HL-60/S4 treated with retinoic acid at 250 ng/mL for 4 days and 3 days (cell line): ENCODE data around the gene EXD3.
"Not testable (repeated sequence)": the region's sequence is repeated elsewhere in the genome, so short reads cannot be mapped to it uniquely, and the experiment has no call there.

ENCODE experiments used
- in situ Hi-C: fragments of 300-500 bp; cut with MboI; formaldehyde crosslinking; loops from 2 replicates; pipeline ENCODE4 v1.7.0; 2022; ENCODE audit warnings: low sequenced_read_pairs

Gene EXD3, protein sequence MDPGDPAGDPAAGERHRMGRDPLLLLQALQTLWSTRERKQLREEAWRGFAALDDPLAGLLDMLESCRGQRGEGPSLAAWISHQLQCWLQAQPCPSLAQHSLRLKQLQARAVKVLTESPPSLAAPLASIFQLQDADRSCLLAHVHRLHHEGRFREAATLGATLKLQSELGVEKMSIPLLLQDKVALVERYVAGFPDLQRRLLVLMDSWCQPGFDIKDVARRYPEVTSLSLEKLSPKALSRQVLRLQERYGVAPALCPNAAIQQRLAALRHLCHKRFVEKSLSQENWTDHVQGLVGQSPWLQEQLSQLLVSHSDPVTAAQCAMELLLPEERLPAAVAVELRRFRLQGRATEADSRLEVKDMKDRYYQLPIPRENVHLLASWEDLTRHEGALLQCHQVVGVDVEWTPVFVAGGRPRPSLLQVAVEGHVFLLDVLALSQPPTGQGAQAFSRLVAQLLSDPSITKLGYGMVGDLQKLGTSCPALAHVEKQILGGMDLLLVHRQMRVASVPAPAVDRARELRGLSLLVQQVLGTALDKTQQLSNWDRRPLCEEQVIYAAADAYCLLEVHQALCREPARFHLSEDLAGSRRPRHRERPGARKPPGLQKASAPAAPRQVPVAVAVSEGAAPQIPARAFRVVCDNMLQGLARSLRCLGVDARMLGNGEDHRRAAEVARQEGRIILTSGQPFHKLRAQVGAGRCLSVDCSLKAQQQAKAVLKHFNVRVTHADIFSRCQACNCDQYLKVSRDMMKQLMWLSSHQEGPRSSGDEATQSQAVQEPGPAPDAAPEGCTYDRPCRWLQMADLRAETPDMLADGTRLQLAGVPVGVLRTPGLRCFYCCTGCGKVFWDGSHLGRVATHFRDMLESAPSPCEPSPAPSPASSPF

GRCh38 chr9:137422604-137423513 is at the start of gene EXD3, which contains the start of gene NOXA1:
TSS of gene EXD3 (minus strand) at chr9:137423162. CDS start at chr9:137395357, 27,805 bp downstream.
TSS of gene NOXA1 (plus strand) at chr9:137423393. CDS start at chr9:137423530, 137 bp downstream.
- in situ Hi-C loops, result no loop called here

GRCh38 chr9:137470785-137471184 is 47.8 kb upstream of the EXD3 start:
- in situ Hi-C loops, result no loop called here

DNA sequence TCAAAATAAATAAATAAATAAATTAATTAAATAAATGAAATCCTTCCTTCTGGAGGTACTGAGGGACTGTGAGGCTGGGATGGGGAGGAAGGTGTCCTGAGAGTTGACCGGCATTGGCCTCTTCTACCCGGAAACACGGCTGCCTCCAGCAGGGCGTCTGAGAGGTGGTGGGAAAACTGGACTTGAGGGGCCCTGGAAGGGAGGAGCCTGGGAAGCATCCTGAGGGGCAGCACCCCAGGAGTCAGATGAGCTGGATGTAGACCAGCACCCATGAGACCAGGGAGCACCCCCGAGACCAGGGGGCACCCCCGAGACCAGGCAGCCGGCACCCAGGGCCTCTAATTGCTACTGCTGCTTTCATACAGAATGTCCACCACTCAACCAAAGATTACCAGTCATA is 44.9 kb upstream of the EXD3 start:
- in situ Hi-C loops, result no loop called here

DNA sequence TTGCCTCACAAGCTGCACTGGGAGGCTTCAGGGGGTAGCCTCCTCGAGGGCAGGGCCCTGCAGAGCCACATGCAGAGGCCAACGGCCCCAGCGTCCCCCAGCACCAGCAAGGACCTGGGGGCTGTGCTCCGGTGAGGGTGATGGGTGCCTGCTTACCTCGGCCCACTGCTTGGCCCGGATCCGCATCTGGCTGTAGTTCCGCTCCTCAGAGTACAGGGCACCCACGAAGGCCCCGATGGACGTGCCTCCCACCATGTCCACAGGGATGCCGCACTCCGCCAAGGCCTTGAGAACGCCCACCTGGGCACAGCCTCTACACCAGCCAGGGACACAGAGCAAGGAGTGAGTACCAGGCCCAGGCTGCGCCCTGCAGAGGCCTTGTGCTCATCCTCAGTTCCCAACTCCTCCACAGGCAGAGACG is 44.2 kb upstream of the EXD3 start:
- in situ Hi-C loops, result no loop called here

GRCh38 chr9:137466389-137467085 is 43.6 kb upstream of the EXD3 start:
- in situ Hi-C loops, result not testable (repeated sequence)

DNA sequence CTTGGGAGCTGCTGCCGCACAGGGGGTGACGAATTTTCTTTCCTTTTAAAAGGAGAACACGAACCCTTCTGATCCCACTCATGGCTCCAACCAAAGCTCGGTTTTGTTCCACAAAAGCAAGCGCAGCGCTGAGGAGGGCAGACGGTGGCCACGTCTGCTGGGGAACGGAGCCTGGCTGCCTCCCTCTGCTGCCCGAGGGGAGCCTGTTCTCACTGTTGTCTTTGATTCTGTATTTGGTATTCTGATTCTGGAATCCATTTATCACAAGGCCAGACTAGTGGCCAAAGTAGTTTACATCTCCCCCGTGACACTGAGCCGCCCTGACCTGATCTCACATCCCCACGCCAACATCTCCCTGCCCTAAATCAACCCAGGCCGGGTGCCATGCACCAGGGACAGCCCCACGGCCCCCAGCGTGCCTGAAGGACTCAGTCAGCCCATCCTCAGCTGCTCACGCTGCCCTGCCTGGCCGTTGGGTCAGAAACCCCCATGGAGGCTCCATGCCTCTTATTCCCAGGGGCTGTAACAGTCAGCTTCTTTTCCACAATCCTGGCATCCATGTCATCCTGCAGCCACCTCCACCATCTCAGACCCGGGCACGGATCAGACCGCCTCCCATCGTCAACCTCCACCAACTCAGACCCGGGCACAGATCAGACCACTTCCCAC is 42.9 kb upstream of the EXD3 start:
- in situ Hi-C loops, result no loop called here

GRCh38 chr9:137465000-137465719 is 42.2 kb upstream of the EXD3 start:
- in situ Hi-C loops, result no loop called here

- in situ Hi-C loops, result no loop called here
Measured at GRCh38 chr9:137464291-137464999, 41.5 kb upstream of the EXD3 start.

DNA sequence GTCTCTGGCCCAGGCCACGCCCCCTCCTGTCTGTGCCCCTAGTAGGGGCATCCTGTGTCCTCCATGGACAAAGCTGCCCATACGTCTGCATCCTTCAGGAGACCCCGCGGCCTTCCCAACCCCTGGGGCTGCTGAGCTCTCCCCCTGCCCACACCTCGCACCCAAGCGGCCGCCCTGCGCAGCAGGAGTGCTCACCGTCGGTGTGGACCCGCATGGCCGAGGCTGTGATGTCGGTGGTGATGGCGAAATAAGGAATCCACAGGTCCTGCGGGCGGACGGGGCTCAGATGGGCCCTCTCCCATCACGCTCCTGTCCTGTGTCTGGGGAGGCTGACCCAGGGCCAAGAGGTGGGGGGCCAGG is 40.9 kb upstream of the EXD3 start:
- in situ Hi-C loops, result no loop called here

GRCh38 chr9:137462986-137463930 is 40.3 kb upstream of the EXD3 start:
- in situ Hi-C loops, result no loop called here

- in situ Hi-C loops, result no loop called here
Measured at GRCh38 chr9:137462396-137462985, 39.5 kb upstream of the EXD3 start.

- in situ Hi-C loops, result no loop called here
Measured at GRCh38 chr9:137461663-137462395, 38.9 kb upstream of the EXD3 start.

DNA sequence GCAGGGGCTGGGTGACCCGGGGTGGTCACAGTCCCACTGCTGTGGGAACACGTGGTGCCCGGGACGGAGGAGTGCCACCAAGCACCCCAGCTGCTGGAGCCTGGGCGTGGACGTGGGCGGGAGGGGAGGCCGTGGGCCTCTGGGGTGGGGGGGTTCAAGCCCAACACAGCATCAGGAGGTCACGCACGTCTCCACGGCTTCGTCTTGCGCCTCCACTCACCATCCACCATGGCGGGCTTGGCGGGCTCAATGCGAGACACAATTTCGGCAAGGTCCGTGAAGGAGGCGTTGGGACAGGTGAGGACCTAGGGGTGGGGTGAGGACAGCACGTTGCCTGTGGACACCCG is 38.3 kb upstream of the EXD3 start:
- in situ Hi-C loops, result no loop called here

DNA sequence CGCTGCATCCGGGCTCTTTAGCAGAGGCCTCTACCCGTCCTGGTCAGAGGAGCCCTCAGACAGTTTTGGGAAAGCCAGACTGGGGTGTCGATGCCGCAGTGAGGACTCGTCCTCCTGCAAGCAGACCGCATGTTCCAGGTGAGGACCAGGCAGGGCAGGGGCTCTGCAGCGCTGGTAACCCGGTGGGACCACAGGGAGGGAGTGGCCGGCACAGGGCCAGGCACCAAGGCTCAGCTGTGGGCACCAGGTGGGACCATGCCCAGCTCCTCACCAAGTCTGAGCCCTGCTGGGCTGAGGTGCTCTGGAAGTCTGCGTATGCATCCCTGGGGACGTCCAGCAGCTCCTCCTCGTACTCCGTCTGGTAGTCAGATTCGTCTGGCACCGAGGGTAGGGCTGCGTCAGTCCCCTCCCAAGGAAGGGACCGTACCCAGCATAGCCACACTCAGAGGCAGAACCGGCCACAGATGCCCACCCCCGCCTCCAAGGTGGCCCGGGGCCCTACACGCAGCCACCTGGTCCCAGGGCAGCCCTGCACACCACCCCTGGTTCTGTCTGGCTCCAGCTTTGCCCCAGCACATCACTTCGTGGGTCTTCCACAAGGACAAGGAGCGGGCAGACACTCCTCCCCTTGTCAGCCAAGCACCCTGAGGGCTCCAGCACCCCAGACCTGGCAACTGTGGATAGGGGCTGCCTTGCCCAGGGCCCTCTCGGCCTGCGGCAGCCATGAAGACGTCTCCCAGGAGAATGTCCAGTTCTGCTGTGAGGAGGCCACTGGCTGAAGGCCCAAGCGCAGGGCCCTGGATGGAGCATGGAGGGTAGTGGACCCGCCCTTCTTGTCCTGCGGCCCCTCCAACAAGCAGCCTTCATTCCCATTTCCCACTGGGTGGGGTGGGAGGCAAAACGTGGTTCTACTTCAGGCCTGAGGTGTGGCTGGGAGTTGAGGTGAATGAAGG is 37.7 kb upstream of the EXD3 start:
- in situ Hi-C loops, result no loop called here
